ENCODE results near the gene CNOT6. TPM values are rescaled to one million over a fixed set of nuclear protein-coding genes. Genes with fewer than 3 reads are reported as not detected.
"Not testable (repeated sequence)": the region's sequence is repeated elsewhere in the genome, so short reads cannot be mapped to it uniquely, and the experiment has no call there.

Gene CNOT6
- polyA plus RNA-seq (2012; ENCODE audit: low read depth, missing spikeins), result 6.2 TPM

DNA sequence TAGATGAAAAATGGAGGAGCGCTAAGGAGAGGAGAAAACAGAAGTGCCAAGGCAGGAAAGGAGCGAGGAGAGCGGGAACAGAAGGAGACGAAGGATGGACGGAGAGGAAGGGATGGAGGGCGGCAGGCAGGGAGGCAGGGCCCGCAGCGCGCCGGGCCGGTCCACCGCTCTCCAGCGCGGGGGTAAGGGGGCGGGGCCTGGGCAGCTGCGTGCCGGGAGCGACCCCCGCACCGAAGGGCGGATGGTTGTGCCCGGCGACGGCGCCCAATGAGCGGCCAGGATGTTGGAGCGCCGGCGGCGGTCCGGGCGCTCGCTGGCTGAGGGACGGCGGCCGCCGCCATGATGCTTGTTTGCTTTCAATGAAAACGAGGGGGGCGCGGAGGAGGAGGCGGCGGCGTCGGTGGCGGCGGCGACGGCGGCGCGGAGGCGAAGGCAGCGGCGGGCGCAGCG is at the start of gene CNOT6:
Gene CNOT6, plus strand, starts transcription at position 320 of the 450 bp plus-strand sequence. CDS start 34,898 bp downstream, outside the sequence.
- peak; percentile 96 for FAIRE-seq
- peak; percentile 98 for DNase-seq (ENCODE audit: insufficient read length, low spot score)
- TF ChIP-seq TAF1 (IDR thresholded peaks at IDR 0.05; ENCODE audit: low read depth, low read length), result peak; percentile 54; the same call in 1 of the 2 replicates
- peak; percentile 44; the same call in 1 of the 2 replicates for TF ChIP-seq POLR2A (IDR thresholded peaks at IDR 0.05; ENCODE audit: low read depth, low read length)
- peak; percentile 43 for TF ChIP-seq PAX5 (IDR thresholded peaks at IDR 0.05; ENCODE audit: insufficient read depth, low read length, severe bottlenecking)
- TF ChIP-seq POLR2AphosphoS5 (IDR thresholded peaks at IDR 0.05; ENCODE audit: low read depth, low read length), result peak; percentile 59; the same call in 1 of the 2 replicates
- no peak for TF ChIP-seq POU2F2 (IDR thresholded peaks at IDR 0.05; ENCODE audit: low read depth, low read length)
- peak; percentile 36 for TF ChIP-seq SPI1 (IDR thresholded peaks at IDR 0.05; ENCODE audit: low read depth, low read length)

DNA sequence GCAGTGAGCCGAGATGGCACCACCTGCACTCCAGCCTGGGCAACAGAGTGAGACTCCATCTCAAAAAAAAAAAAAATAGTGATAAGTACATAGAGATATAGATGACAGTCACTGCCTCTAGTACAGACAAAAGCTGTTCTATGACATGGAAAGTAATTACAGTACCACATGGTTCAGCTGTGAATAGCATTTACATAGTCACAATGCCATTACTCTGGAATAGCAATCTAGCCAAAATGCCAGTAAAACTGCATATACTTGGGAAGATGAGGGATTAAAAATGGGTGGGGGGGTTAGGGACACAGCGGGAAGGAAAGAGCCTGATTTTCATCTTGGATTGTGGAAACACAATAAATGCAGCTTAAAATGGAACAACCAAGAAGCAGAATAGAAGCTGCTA is 39.4 kb upstream of the CNOT6 start:
- TF ChIP-seq TAF1 (IDR thresholded peaks at IDR 0.05; ENCODE audit: low read depth, low read length), result no peak
- no peak for TF ChIP-seq POLR2AphosphoS5 (IDR thresholded peaks at IDR 0.05; ENCODE audit: low read depth, low read length)
- no peak for TF ChIP-seq POU2F2 (IDR thresholded peaks at IDR 0.05; ENCODE audit: low read depth, low read length)
- no peak for TF ChIP-seq SPI1 (IDR thresholded peaks at IDR 0.05; ENCODE audit: low read depth, low read length)
- no peak for TF ChIP-seq PAX5 (IDR thresholded peaks at IDR 0.05; ENCODE audit: insufficient read depth, low read length, severe bottlenecking)
- no peak for TF ChIP-seq POLR2A (IDR thresholded peaks at IDR 0.05; ENCODE audit: low read depth, low read length)
- DNase-seq (ENCODE audit: insufficient read length, low spot score) (no peak), FAIRE-seq (no peak)

DNA sequence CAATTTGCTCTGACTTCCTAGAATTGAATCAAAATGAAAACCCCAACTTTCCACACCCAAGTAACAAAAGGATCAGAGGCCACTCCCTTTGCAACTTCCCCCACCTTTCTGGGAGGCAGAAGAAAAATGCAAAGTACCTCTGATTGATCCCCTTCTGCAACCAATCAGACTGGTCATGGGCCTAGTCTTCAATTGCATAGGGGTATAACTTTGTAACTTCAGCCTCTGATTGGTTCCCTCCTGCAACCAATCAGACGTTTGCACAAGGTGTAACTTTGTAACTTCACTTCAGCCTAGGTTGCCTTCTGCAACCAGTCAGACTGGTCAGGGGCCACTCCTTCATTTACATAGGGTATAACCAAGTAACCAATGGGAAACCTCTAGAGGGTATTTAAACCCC is 38.3 kb upstream of the CNOT6 start:
- TF ChIP-seq POU2F2 (IDR thresholded peaks at IDR 0.05; ENCODE audit: low read depth, low read length), result no peak
- no peak for TF ChIP-seq SPI1 (IDR thresholded peaks at IDR 0.05; ENCODE audit: low read depth, low read length)
- TF ChIP-seq PAX5 (IDR thresholded peaks at IDR 0.05; ENCODE audit: insufficient read depth, low read length, severe bottlenecking), result no peak
- TF ChIP-seq POLR2AphosphoS5 (IDR thresholded peaks at IDR 0.05; ENCODE audit: low read depth, low read length), result no peak
- no peak for TF ChIP-seq TAF1 (IDR thresholded peaks at IDR 0.05; ENCODE audit: low read depth, low read length)
- TF ChIP-seq POLR2A (IDR thresholded peaks at IDR 0.05; ENCODE audit: low read depth, low read length), result no peak
- FAIRE-seq, result no peak
- DNase-seq (ENCODE audit: insufficient read length, low spot score), result no peak

DNA sequence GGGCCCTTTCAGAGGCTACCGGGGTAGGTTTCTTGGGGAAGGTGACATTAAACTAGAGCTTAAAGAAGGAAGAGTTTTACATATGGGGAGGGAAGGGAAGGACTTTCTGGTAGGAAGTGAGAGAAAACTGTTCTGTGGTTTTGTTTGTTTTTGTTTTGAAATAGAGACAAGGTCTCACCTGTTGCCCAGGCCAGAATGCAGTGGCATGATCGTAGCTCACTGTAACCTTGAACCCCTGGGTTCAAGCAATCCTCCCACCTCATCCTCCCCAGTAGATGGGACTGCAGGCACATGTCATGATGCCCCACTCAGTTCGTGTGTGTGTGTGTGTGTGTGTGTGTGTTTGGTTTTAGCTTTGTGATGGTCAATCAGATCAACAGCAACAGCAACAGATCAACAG is 37.4 kb upstream of the CNOT6 start:
- no peak for DNase-seq (ENCODE audit: insufficient read length, low spot score)
- TF ChIP-seq TAF1 (IDR thresholded peaks at IDR 0.05; ENCODE audit: low read depth, low read length) (no peak), POLR2A (IDR thresholded peaks at IDR 0.05; ENCODE audit: low read depth, low read length) (no peak), POLR2AphosphoS5 (IDR thresholded peaks at IDR 0.05; ENCODE audit: low read depth, low read length) (no peak), PAX5 (IDR thresholded peaks at IDR 0.05; ENCODE audit: insufficient read depth, low read length, severe bottlenecking) (no peak), POU2F2 (IDR thresholded peaks at IDR 0.05; ENCODE audit: low read depth, low read length) (no peak), SPI1 (IDR thresholded peaks at IDR 0.05; ENCODE audit: low read depth, low read length) (no peak)
- no peak for FAIRE-seq

DNA sequence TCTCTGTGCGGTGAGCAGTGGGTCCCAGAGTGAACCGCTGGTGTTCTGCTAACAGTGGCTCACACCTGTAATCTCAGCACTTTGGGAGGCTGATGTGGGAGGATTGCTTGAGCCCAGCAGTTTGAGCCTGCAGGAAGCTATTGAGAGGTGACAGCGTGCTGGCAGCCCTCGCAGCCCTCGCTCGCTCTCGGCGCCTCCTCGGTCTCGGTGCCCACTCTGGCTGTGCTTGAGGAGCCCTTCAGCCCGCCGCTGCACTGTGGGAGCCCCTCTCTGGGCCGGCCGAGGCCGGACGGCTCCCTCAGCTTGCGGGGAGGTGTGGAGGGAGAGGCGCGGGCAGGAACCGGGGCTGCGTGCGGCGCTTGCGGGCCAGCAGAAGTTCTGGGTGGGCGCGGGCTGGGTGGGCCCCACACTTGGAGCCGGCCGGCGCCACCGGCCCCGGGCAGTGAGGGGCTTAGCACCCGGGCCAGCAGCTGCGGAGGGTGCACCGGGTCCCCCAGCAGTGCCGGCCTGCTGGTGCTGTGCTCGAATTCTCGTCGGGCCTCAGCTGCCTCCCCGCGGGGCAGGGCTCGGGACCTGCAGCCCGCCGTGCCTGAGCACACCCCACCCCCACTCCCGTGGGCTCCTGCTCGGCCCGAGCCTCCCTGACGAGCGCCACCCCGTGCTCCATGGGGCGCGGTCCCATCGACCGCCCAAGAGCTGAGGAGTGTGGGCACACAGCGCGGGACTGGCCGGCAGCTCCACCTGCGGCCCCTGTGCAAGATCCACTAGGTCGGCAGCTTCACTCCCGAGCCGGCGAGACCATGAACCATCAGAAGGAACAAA is 35.1 kb upstream of the CNOT6 start:
- FAIRE-seq; DNase-seq (ENCODE audit: insufficient read length, low spot score): not testable (repeated sequence)

DNA sequence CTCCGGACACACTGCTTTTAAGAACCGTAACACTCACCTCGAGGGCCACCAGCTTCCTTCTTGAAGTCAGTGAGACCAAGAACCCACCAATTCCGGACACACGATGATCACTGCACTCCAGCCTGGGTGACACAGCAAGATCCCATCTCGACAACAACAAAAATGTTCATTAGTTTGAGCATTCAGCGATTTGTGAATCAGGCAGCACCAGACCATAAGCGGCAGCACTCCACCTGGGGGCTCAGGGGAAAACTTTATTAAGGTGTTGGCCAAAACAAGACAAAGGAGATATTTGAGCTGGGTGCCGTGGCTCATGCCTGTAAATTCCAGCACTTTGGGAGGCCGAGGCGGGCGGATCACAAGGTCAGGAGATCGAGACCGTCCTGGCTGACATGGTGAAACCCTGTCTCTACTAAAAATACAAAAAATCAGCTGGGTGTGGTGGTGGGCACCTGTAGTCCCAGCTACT is 34.5 kb upstream of the CNOT6 start:
- DNase-seq (ENCODE audit: insufficient read length, low spot score); FAIRE-seq: not testable (repeated sequence)

DNA sequence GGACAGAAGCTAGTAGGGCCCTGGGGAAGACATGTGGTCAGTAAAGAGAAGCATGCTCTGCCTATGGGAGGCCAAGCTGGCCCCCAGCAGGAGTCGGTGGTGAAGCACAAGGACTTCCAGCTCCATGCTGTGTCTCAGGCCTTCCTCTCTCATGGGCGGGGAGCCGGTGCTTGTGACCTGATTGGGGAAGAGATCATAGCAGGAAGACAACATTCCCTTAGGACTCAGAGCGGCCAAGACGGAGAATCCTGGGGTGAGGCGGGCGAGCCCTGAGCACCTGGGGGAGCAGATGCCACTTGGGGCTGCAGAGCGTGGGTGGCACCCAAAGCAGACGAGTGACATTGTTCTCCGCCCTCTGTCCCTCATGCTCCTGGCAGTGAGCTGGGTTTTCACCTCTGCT is 33.3 kb upstream of the CNOT6 start:
- no peak for TF ChIP-seq SPI1 (IDR thresholded peaks at IDR 0.05; ENCODE audit: low read depth, low read length)
- TF ChIP-seq POU2F2 (IDR thresholded peaks at IDR 0.05; ENCODE audit: low read depth, low read length), result no peak
- TF ChIP-seq TAF1 (IDR thresholded peaks at IDR 0.05; ENCODE audit: low read depth, low read length), result no peak
- DNase-seq (ENCODE audit: insufficient read length, low spot score), result no peak
- no peak for FAIRE-seq

DNA sequence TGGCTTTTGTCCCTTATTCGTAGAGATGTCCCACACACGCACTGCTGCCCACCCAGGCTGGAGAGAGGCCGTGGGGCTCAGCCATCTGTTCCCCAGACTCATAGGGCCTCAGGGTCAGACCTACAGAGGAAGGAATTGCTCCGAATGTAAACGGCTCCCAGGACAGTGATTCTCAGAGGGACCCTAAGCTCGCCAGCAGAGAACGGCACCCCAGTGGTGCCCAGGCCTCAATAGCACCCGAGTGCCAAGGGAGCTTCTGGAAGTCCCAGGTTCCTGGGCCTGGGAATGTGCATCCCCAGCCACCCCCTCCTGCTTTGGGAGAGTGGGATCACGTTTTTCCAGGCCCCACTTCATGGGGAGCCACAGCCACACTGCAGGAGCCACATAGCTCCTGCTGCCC is 32.9 kb upstream of the CNOT6 start:
- DNase-seq (ENCODE audit: insufficient read length, low spot score) (no peak), FAIRE-seq (no peak)
- TF ChIP-seq TAF1 (IDR thresholded peaks at IDR 0.05; ENCODE audit: low read depth, low read length), result no peak
- no peak for TF ChIP-seq POLR2A (IDR thresholded peaks at IDR 0.05; ENCODE audit: low read depth, low read length)
- TF ChIP-seq POU2F2 (IDR thresholded peaks at IDR 0.05; ENCODE audit: low read depth, low read length), result no peak
- TF ChIP-seq PAX5 (IDR thresholded peaks at IDR 0.05; ENCODE audit: insufficient read depth, low read length, severe bottlenecking), result no peak
- no peak for TF ChIP-seq POLR2AphosphoS5 (IDR thresholded peaks at IDR 0.05; ENCODE audit: low read depth, low read length)
- TF ChIP-seq SPI1 (IDR thresholded peaks at IDR 0.05; ENCODE audit: low read depth, low read length), result no peak

DNA sequence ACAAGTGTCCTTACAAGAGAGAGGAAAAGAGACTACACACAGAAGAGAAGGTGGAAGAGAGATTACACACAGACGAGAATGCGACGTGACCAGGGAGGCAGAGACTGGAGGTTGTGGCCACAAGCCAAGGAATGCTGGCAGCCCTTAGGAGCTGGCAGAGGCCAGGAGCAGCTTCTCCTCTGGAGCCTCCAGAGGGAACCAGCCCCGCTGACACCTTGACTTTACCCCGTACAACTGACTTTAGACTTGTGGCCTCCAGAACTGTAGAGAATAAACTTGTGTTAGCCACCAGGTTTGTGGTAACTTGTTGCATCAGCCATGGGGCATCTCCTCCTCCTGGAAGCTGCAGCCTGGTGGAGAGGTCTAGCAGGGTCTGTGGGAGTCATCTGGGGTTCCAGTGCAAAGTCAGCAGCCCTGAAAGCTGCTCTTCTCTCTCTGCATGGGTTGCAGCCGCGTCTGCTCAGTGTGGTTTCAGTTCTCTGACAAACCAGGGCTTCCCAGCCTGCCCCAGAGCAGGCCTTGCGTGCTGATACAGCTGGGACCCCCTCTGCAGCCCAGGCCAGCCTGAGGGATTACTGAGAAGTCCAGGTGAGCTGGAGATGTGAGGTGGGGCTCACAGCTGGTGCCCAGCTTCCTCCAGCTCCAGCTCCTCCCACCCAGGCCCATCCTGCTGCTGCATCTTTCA is 30.8 kb upstream of the CNOT6 start:
- DNase-seq (ENCODE audit: insufficient read length, low spot score) (no peak), FAIRE-seq (no peak)
- TF ChIP-seq PAX5 (IDR thresholded peaks at IDR 0.05; ENCODE audit: insufficient read depth, low read length, severe bottlenecking), result no peak
- no peak for TF ChIP-seq SPI1 (IDR thresholded peaks at IDR 0.05; ENCODE audit: low read depth, low read length)
- TF ChIP-seq POLR2AphosphoS5 (IDR thresholded peaks at IDR 0.05; ENCODE audit: low read depth, low read length), result no peak
- no peak for TF ChIP-seq POU2F2 (IDR thresholded peaks at IDR 0.05; ENCODE audit: low read depth, low read length)
- no peak for TF ChIP-seq TAF1 (IDR thresholded peaks at IDR 0.05; ENCODE audit: low read depth, low read length)
- no peak for TF ChIP-seq POLR2A (IDR thresholded peaks at IDR 0.05; ENCODE audit: low read depth, low read length)

All from GM12891 (cell line).